Endometrium (tissue), 2 donors: Measurements from ENCODE around the gene SF3B1.
"Not testable (repeated sequence)": the region's sequence is repeated elsewhere in the genome, so short reads cannot be mapped to it uniquely, and the experiment has no call there.

Experiments used
- FAIRE-seq: peaks from 2 replicates; lab custom pipeline; 2012; peaks lifted over from hg19 to GRCh38; lab: Jason Lieb, UNC
- donor health status: control.
- donor health status: control.

The SF3B1 gene

GRCh38 chr2:197434541-197435513 is at the start of gene SF3B1:
Gene SF3B1, minus strand, starts transcription at chr2:197435028. Its CDS starts 29 bp downstream, at chr2:197434999.
- FAIRE-seq, result peak; percentile 91

GRCh38 chr2:197484248-197484647 is 49.4 kb upstream of the SF3B1 start:
- not testable (repeated sequence) for FAIRE-seq

GRCh38 chr2:197480165-197481036 is 45.6 kb upstream of the SF3B1 start:
- no peak for FAIRE-seq

- no peak for FAIRE-seq
These were observed 43.0 kb upstream of the SF3B1 start for GRCh38 chr2:197477797-197478196.

GRCh38 chr2:197472166-197472565 is 37.3 kb upstream of the SF3B1 start:
- FAIRE-seq, result no peak

GRCh38 chr2:197464175-197464574 is 29.3 kb upstream of the SF3B1 start:
- FAIRE-seq, result no peak

GRCh38 chr2:197461057-197461456 is 26.2 kb upstream of the SF3B1 start:
- FAIRE-seq, result no peak

- no peak for FAIRE-seq
These were observed 25.8 kb upstream of the SF3B1 start for GRCh38 chr2:197460649-197461048.

- no peak for FAIRE-seq
These were observed 20.6 kb upstream of the SF3B1 start for GRCh38 chr2:197455428-197455827.

- no peak for FAIRE-seq
These were observed 20.1 kb upstream of the SF3B1 start for GRCh38 chr2:197454923-197455322.

- no peak for FAIRE-seq
These were observed 19.1 kb upstream of the SF3B1 start for GRCh38 chr2:197453914-197454398.

- FAIRE-seq, result peak; percentile 96
These were observed 18.5 kb upstream of the SF3B1 start, which contains the start of gene COQ10B for GRCh38 chr2:197453123-197453913. Gene COQ10B, plus strand, starts transcription at chr2:197453552. Its CDS starts 9 bp downstream, at chr2:197453561.

- FAIRE-seq, result no peak
These were observed 17.9 kb upstream of the SF3B1 start for GRCh38 chr2:197452754-197453122.

- not testable (repeated sequence) for FAIRE-seq
These were observed 16.1 kb upstream of the SF3B1 start for GRCh38 chr2:197450935-197451358.

GRCh38 chr2:197450465-197450864 is 15.6 kb upstream of the SF3B1 start:
- no peak for FAIRE-seq

GRCh38 chr2:197446844-197447243 is 12.0 kb upstream of the SF3B1 start:
- FAIRE-seq, result no peak

GRCh38 chr2:197445746-197446145 is 10.9 kb upstream of the SF3B1 start:
- no peak for FAIRE-seq

- FAIRE-seq, result no peak
These were observed 8.0 kb upstream of the SF3B1 start for GRCh38 chr2:197442857-197443256.

- no peak for FAIRE-seq
These were observed 2.6 kb upstream of the SF3B1 start for GRCh38 chr2:197437380-197437779.

GRCh38 chr2:197435598-197436420 is 981 bp upstream of the SF3B1 start:
- FAIRE-seq, result no peak
